WERI-Rb-1 (cell line): ENCODE results near the gene CD96.

Experiments used
- DNase-seq: peaks from one replicate; pipeline ENCODE4 v3.0.0-alpha.2; 2020
- H3K27ac ChIP-seq: fragments of 250-450 bp; sonication (Bioruptor Pico); 2 replicates; pipeline ENCODE4 v1.5.1; 2020; ENCODE audit warnings: mild to moderate bottlenecking, moderate library complexity
- H3K27me3 ChIP-seq: fragments of 250-450 bp; sonication (Bioruptor Pico); 2 replicates; pipeline ENCODE4 v1.5.1; 2021; ENCODE audit warnings: mild to moderate bottlenecking, low read depth, moderate library complexity; ENCODE audit not compliant: insufficient read depth, severe bottlenecking
- H3K36me3 ChIP-seq: fragments of 250-450 bp; sonication (Bioruptor Pico); 2 replicates; pipeline ENCODE4 v1.5.1; 2020; ENCODE audit warnings: mild to moderate bottlenecking, moderate library complexity
- H3K4me3 ChIP-seq: 2 replicates; pipeline ENCODE4 v1.5.1; 2011; ENCODE audit warnings: low read depth, mild to moderate bottlenecking, control low read depth, low read length
- H3K9me3 ChIP-seq: fragments of 250-450 bp; sonication (Bioruptor Pico); 2 replicates; pipeline ENCODE4 v1.5.1; 2021; ENCODE audit warnings: mild to moderate bottlenecking, moderate library complexity; ENCODE audit not compliant: severe bottlenecking
- CTCF ChIP-seq: IDR thresholded peaks from 2 replicates; pipeline ENCODE4 v1.5.1; 2011; ENCODE audit warnings: low read depth, mild to moderate bottlenecking, control low read depth, inconsistent platforms, low read length

CD96 gene

GRCh38 chr3:111577113-111577512, 35.1 kb downstream of the CD96 start:
- no peak for DNase-seq
- no peaks in the 10 kb centered on the region for H3K27me3 ChIP-seq
- no peak for TF ChIP-seq CTCF
- H3K4me3 ChIP-seq = no peak overlapping the region
- no peaks in the 10 kb centered on the region for H3K36me3 ChIP-seq
- H3K27ac ChIP-seq = no peak overlapping the region
- peaks cover 2% of the 10 kb centered on the region for H3K9me3 ChIP-seq

GRCh38 chr3:111577798-111578685, 36.0 kb downstream of the CD96 start:
- Histone ChIP-seq H3K27me3 (no peaks in the 10 kb centered on the region), H3K4me3 (no peak overlapping the region), H3K36me3 (no peaks in the 10 kb centered on the region), H3K27ac (no peak overlapping the region), H3K9me3 (peaks cover 2% of the 10 kb centered on the region)
- TF ChIP-seq CTCF = peak; percentile 52
- peak; percentile 22 for DNase-seq

- DNase-seq = no peak
- no peak for TF ChIP-seq CTCF
- no peaks in the 10 kb centered on the region for H3K36me3 ChIP-seq
- H3K9me3 ChIP-seq = peaks cover 2% of the 10 kb centered on the region
- H3K4me3 ChIP-seq = no peak overlapping the region
- no peaks in the 10 kb centered on the region for H3K27me3 ChIP-seq
- H3K27ac ChIP-seq = no peak overlapping the region
Measured at GRCh38 chr3:111578867-111579266, 36.9 kb downstream of the CD96 start.

GRCh38 chr3:111579495-111579894, 37.5 kb downstream of the CD96 start:
- no peaks in the 10 kb centered on the region for H3K36me3 ChIP-seq
- H3K27ac ChIP-seq = no peak overlapping the region
- no peak for TF ChIP-seq CTCF
- no peaks in the 10 kb centered on the region for H3K27me3 ChIP-seq
- no peak overlapping the region for H3K4me3 ChIP-seq
- DNase-seq = no peak
- H3K9me3 ChIP-seq = peaks cover 2% of the 10 kb centered on the region

- H3K27ac ChIP-seq = no peak overlapping the region
- H3K27me3 ChIP-seq = no peaks in the 10 kb centered on the region
- H3K36me3 ChIP-seq = no peaks in the 10 kb centered on the region
- no peak for TF ChIP-seq CTCF
- no peak overlapping the region for H3K4me3 ChIP-seq
- H3K9me3 ChIP-seq = peaks cover 2% of the 10 kb centered on the region
- no peak for DNase-seq
Measured at GRCh38 chr3:111581403-111582119, 39.6 kb downstream of the CD96 start.
